GM23248 (cell line): ENCODE results near the gene PRKAR1A. TPM values are rescaled to one million over a fixed set of nuclear protein-coding genes. Genes with fewer than 3 reads are reported as not detected.
"Not testable (repeated sequence)": the region's sequence is repeated elsewhere in the genome, so short reads cannot be mapped to it uniquely, and the experiment has no call there.

Experiments
- DNase-seq: peaks from one replicate; pipeline ENCODE4 v3.0.0-alpha.2; 2015
- H2AFZ ChIP-seq: fragments of 200-600 bp; sonication (generic); 2 replicates; pipeline ENCODE4 v1.6.1; 2016; ENCODE audit warnings: antibody characterized with exemption
- H3F3A ChIP-seq: fragments of 200-600 bp; sonication (generic); 2 replicates; pipeline ENCODE4 v1.6.1; 2016; ENCODE audit warnings: mild to moderate bottlenecking, antibody characterized with exemption, mixed run types; ENCODE audit not compliant: insufficient read depth
- H3K27ac ChIP-seq: fragments of 200-600 bp; sonication (generic); 2 replicates; pipeline ENCODE4 v1.5.1; 2016; ENCODE audit warnings: mild to moderate bottlenecking
- H3K27me3 ChIP-seq: fragments of 200-600 bp; sonication (generic); replicated peaks from 2 replicates; pipeline ENCODE4 v1.6.1; 2016; ENCODE audit warnings: mild to moderate bottlenecking; ENCODE audit not compliant: insufficient read depth
- H3K36me3 ChIP-seq: fragments of 200-600 bp; sonication (generic); 2 replicates; pipeline ENCODE4 v1.6.1; 2016; ENCODE audit warnings: low read depth, mild to moderate bottlenecking
- H3K4me1 ChIP-seq: fragments of 200-600 bp; sonication (generic); 2 replicates; pipeline ENCODE4 v1.6.1; 2016; ENCODE audit warnings: mild to moderate bottlenecking; ENCODE audit not compliant: insufficient read depth
- H3K4me2 ChIP-seq: fragments of 200-600 bp; sonication (generic); one replicate; pipeline ENCODE4 v1.6.1; 2016; ENCODE audit warnings: mild to moderate bottlenecking; ENCODE audit not compliant: unreplicated experiment
- H3K4me3 ChIP-seq: fragments of 200-600 bp; sonication (generic); 2 replicates; pipeline ENCODE4 v1.5.1; 2016; ENCODE audit warnings: mild to moderate bottlenecking
- H3K79me2 ChIP-seq: fragments of 200-600 bp; sonication (generic); 2 replicates; pipeline ENCODE4 v1.6.1; 2016; ENCODE audit warnings: mild to moderate bottlenecking; ENCODE audit not compliant: insufficient read depth
- H3K9ac ChIP-seq: fragments of 200-600 bp; sonication (generic); 2 replicates; pipeline ENCODE4 v1.6.1; 2016; ENCODE audit warnings: mild to moderate bottlenecking
- H3K9me2 ChIP-seq: fragments of 200-600 bp; sonication (generic); 2 replicates; pipeline ENCODE4 v1.6.1; 2016; ENCODE audit warnings: mixed run types, mild to moderate bottlenecking, moderate library complexity; ENCODE audit not compliant: insufficient read depth
- H3K9me3 ChIP-seq: fragments of 200-600 bp; sonication (generic); one replicate; pipeline ENCODE4 v1.6.1; 2017; ENCODE audit warnings: low read depth
- H4K20me1 ChIP-seq: fragments of 200-600 bp; sonication (generic); 2 replicates; pipeline ENCODE4 v1.6.0; 2016; ENCODE audit not compliant: insufficient read depth
- EZH2 ChIP-seq: fragments of 200-600 bp; sonication (generic); IDR thresholded peaks from 2 replicates; pipeline ENCODE4 v1.6.1; 2018; ENCODE audit warnings: antibody characterized with exemption, mild to moderate bottlenecking; ENCODE audit not compliant: insufficient read depth, poor library complexity, severe bottlenecking
- EZH2phosphoT487 ChIP-seq: fragments of 200-600 bp; sonication (generic); IDR thresholded peaks from 2 replicates; pipeline ENCODE4 v1.6.1; 2018; ENCODE audit warnings: antibody characterized with exemption, moderate library complexity, mild to moderate bottlenecking, low read depth; ENCODE audit not compliant: insufficient read depth
- WGBS, 2 experiments: methylation state at CpG; one replicate each; pipeline ENCODE4 v1.1.6; 2015 to 2017; ENCODE audit warnings: low lambda C conversion rate in 2 of 2, low coverage in 1 of 2; ENCODE audit errors: missing lambda C conversion rate in 2 of 2; 5-methylcytosine and 5-hydroxymethylcytosine counted together
- in situ Hi-C: fragments of 300-500 bp; cut with MboI; formaldehyde crosslinking; loops from 2 replicates; pipeline ENCODE4 v1.15.0; 2020
- polyA plus RNA-seq: library from polyadenylated mRNA; unstranded; fragments of >200 nt; fragmentation: Nextera tagmentation; extraction: Ambion mirVana; gene quantifications from 2 replicates; pipeline ENCODE4 v1.2.1, GENCODE V29; 2016
- total RNA-seq: library from RNA; depleted of rRNA; stranded (reverse); fragments of >200 nt; shearing (Covaris generic); gene quantifications from 2 replicates; pipeline ENCODE4 v1.2.3, GENCODE V29; 2014

The PRKAR1A gene
- total and polyA plus RNA-seq, 2 experiments from 2014 or later, result 281 to 331 TPM

DNA sequence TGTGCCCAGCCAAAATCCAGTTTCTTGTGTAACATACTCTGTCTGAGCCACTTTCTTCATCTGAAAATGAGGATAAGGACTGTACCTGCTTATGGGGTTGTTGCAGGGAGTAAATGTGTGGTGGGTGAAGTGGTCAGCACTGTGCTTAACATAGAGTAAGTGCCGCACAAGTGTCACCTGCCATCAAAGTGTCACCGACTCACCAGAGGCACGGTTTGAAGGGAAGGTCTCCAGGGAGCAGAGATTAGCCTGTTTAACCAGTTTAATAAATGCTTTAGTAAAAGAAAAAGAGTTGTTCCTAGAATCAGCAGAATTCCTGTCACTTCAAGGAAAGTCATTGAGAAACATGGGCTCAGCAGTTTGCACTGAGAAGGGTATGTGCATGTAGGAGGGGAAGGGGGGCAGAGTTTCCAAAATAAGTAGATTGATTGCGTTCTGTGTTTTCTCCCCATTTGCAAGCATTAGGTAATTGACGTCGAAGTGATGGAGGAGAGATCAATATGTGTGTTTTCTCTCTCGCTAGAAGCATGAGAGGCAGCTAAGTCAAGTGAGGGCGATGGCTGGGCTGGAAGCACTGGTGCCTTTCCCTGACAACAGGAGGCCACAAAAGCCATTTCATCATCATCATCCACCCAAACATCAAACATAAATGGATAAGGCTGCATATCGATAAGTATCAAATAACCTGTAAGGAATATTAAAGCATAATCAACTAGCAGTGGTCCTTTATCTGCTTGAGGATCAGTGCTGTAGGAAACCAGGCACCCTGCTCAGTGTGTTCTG, 69.8 kb downstream of the PRKAR1A start:
- Histone ChIP-seq H3K4me1 (peaks cover 57% of the 10 kb centered on the region), H3K27ac (no peak overlapping the region), H2AFZ (no peak overlapping the region), H3K4me3 (no peak overlapping the region), H3K9me3 (no peaks in the 10 kb centered on the region), H3K4me2 (no peak overlapping the region), H3K9me2 (no peaks in the 10 kb centered on the region), H3K9ac (no peak overlapping the region), H3K27me3 (no peaks in the 10 kb centered on the region), H3F3A (peaks cover 40% of the 10 kb centered on the region), H3K79me2 (no peaks in the 10 kb centered on the region), H4K20me1 (no peaks in the 10 kb centered on the region), H3K36me3 (no peaks in the 10 kb centered on the region)
- in situ Hi-C loops, result no loop called here
- DNase-seq, result no peak
- no peak for TF ChIP-seq EZH2
- TF ChIP-seq EZH2phosphoT487, result no peak
- 91 to 93% methylated on average over 9 of the region's 9 CpGs for WGBS, 2 experiments

DNA sequence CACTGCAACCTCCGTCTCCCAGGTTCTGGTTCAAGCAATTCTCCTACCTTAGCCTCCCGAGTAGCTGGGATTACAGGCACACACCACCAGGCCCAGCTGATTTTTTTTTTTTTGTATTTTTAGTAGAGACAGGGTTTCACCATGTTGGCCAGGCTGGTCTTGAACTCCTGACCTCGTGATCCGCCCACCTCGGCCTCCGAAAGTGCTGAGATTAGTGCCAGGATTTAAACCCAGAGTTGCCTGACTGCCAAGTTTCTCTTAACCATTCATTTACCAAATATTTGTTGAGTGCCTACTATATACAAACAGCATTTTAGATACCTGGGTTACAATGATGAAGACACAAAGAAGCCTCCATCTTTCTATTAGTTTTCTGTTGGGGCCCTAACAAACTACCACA, 70.6 kb downstream of the PRKAR1A start:
- H3K27me3 ChIP-seq, H3K4me3 ChIP-seq, in situ Hi-C loops, H3K4me2 ChIP-seq, H2AFZ ChIP-seq, H3K9ac ChIP-seq, H3K36me3 ChIP-seq, H4K20me1 ChIP-seq, H3K79me2 ChIP-seq, H3K27ac ChIP-seq, DNase-seq, H3K9me3 ChIP-seq, H3K9me2 ChIP-seq: not testable (repeated sequence)
- peaks cover 56% of the 10 kb centered on the region for H3K4me1 ChIP-seq
- peaks cover 39% of the 10 kb centered on the region for H3F3A ChIP-seq
- 70 to 72% methylated on average over 6 of the region's 6 CpGs for WGBS, 2 experiments

DNA sequence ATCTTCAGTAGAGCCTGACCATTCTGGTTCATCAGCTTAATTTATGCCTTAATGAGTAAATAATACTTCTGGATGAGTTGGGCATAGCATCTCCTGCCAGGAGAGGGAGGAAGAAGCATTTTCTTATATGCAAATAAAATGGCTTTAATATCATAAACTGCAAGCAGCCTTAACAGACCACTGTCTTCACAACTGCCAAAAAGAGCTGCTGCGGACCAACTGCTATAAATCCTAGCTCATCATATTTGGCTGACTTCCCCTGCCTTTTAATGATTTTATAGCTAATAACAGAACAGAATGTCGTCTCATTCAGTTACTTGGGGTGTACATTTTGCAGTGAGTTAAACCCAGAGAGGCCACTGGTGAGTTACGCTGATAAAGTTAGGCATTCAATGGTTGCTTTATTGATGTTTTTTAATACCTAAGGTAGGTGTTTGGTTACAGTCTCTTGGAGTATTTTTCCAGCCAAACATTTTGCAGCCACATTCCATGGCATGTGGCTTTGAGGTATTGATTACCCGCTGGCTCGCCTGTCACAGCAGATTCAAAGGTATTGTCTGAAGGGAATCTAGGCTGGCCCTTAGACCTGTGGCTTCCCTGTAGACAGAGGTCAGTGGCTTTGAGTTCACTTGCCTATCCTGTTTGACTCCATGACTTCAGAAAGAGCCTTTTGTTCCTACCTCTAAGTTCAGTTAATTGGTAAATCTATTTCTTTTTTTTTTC, 72.5 kb downstream of the PRKAR1A start:
- H3K9ac ChIP-seq, result no peak overlapping the region
- peaks cover 22% of the 10 kb centered on the region for H3F3A ChIP-seq
- no peaks in the 10 kb centered on the region for H4K20me1 ChIP-seq
- TF ChIP-seq EZH2phosphoT487 (no peak), EZH2 (no peak)
- H3K79me2 ChIP-seq, result no peaks in the 10 kb centered on the region
- no peak for DNase-seq
- in situ Hi-C loops, result no loop called here
- H3K9me2 ChIP-seq, result no peaks in the 10 kb centered on the region
- peaks cover 38% of the 10 kb centered on the region for H3K4me1 ChIP-seq
- no peak overlapping the region for H2AFZ ChIP-seq
- WGBS, 2 experiments, result 71 to 72% methylated on average over 5 of the region's 5 CpGs
- H3K27ac ChIP-seq, result no peak overlapping the region
- H3K4me2 ChIP-seq, result no peak overlapping the region
- H3K9me3 ChIP-seq, result no peaks in the 10 kb centered on the region
- no peaks in the 10 kb centered on the region for H3K27me3 ChIP-seq
- no peak overlapping the region for H3K4me3 ChIP-seq
- H3K36me3 ChIP-seq, result no peaks in the 10 kb centered on the region

DNA sequence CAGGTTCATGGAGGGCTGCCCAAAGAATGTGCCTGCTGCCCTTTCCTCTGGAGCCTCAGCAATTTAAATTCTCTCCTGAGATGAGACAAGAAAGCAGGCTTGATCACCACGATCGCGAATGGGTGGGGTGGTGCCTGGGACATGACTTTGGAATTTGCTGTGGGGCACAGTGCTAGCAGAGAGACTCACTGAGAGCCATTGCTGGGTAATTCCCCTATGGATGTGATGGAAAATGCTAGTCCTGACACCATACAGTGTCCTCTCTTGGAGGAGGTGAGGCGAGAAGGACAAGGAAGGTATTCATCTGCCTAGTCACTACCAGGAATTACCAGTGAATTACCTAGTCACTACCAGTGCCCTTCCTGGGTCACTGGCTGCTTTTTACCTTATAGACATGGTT, 73.4 kb downstream of the PRKAR1A start:
- H3K9me2 ChIP-seq, result no peaks in the 10 kb centered on the region
- no peak overlapping the region for H3K27ac ChIP-seq
- H3K79me2 ChIP-seq, result no peaks in the 10 kb centered on the region
- DNase-seq, result peak; percentile 51
- TF ChIP-seq EZH2, result no peak
- no peak for TF ChIP-seq EZH2phosphoT487
- no peak overlapping the region for H3K9ac ChIP-seq
- H3K27me3 ChIP-seq, result no peaks in the 10 kb centered on the region
- H3F3A ChIP-seq, result peaks cover 15% of the 10 kb centered on the region
- H2AFZ ChIP-seq, result no peak overlapping the region
- no peaks in the 10 kb centered on the region for H3K9me3 ChIP-seq
- no peaks in the 10 kb centered on the region for H4K20me1 ChIP-seq
- H3K4me1 ChIP-seq, result peaks cover 31% of the 10 kb centered on the region
- H3K4me2 ChIP-seq, result no peak overlapping the region
- H3K36me3 ChIP-seq, result no peaks in the 10 kb centered on the region
- in situ Hi-C loops, result no loop called here
- WGBS, 2 experiments, result 59 to 60% methylated on average over 4 of the region's 4 CpGs
- no peak overlapping the region for H3K4me3 ChIP-seq
